Measurements from ENCODE around the gene PIGS. TPM values are rescaled to one million over a fixed set of nuclear protein-coding genes. Genes with fewer than 3 reads are reported as not detected.

PIGS gene
- total RNA-seq, 4 donors from 2014 or later: 7.2 to 48.3 (median 26.6) TPM

DNA sequence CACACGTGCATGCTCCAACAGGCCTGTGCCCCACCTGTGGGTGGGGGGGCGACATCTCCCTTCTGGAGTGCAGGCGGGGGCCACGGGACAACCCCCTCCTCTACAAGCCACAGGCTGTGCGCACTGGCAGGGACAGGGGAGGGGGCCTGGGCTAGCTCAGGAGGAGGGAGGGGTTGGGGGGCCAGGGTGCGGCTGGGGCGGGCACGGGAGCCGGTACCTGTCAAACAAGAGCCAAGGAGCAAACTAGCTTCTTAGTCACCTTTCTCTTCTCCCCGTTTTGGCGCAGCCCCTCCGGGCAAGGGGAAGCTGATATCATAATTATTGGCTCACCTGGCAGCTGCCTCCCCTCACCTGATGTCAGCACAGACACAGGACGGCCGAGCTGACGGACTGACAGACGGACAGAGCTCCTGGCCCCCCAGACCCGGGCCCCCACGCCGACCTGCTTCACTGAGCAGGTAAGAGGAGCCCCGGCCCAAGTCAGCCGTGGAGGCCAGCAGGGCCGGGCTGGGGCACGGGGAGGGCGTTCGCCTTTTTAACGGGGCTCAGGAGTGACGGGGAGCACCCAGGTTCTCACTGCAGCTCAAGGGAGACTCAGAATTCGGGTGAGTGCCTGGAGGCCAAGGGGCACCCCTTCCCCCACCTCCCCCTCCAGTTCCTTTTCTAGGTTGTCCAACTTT lies 65.2 kb downstream of the PIGS start, which contains the start of gene FOXN1:
Gene FOXN1, plus strand, starts transcription at position 363 of the 680 bp plus-strand sequence. CDS start 17,622 bp downstream, outside the sequence.
- Histone ChIP-seq H3K4me1 (no peaks in the 10 kb centered on the region), H3K36me3 (no peaks in the 10 kb centered on the region), H3K27ac (no peak within 1 kb of the TSS), H3K4me3 (no peak within 1 kb of the TSS), H3K27me3 (peaks cover 0 to 8% of the 10 kb centered on the region in 2 donors), H3K9me3 (no peaks in the 10 kb centered on the region)
- no peak for DNase-seq
- TF ChIP-seq CTCF (IDR thresholded peaks at IDR 0.05): no peak
- no peak for TF ChIP-seq POLR2A (IDR thresholded peaks at IDR 0.05)
- intact Hi-C loops (cut with DNase I; ENCODE audit: low total_unique reads): no loop called here

DNA sequence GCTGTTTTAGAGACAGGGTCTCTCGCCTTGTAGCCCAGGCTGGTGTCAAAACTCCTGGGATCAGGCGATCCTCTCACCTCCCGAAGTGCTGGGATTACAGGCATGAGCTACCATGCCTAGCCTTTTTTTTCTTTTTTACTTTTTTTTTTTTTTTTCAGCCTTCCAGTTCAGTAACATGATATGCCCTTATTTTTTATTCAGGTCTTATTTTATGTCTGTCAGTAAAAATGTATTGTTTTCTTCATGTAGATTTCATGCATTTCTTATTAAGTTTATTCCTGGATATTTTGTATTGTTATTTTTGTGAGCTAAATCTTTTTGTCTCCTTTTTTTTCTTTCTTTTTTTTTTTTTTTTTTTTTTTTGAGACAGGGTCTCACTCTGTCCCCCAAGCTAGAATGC lies 67.9 kb downstream of the PIGS start:
- H3K4me1 ChIP-seq: no peaks in the 10 kb centered on the region
- TF ChIP-seq CTCF (IDR thresholded peaks at IDR 0.05): no peak
- no peak overlapping the region for H3K27ac ChIP-seq
- H3K27me3 ChIP-seq: peaks cover 0 to 4% of the 10 kb centered on the region in 2 donors
- intact Hi-C loops (cut with DNase I; ENCODE audit: low total_unique reads): no loop called here
- no peak for DNase-seq
- no peak overlapping the region for H3K4me3 ChIP-seq
- H3K36me3 ChIP-seq: no peaks in the 10 kb centered on the region
- no peaks in the 10 kb centered on the region for H3K9me3 ChIP-seq

Other genes with a start within 250 kb of the PIGS start
- 100 to 1,000 TPM in 1 of 4 donors, 10 to 100 TPM in 3; 30.5 to 241 (median 59.1) TPM for gene IFT20, start 236.1 kb downstream of the PIGS start, total RNA-seq
- gene TNFAIP1, start 235.8 kb downstream of the PIGS start, total RNA-seq: 10 to 100 TPM; 18.2 to 67.1 (median 38.4) TPM
- gene POLDIP2, start 214.0 kb downstream of the PIGS start, total RNA-seq: 10 to 100 TPM; 37.7 to 53.0 (median 41.2) TPM
- not detected for gene SEBOX, start 206.3 kb downstream of the PIGS start, total RNA-seq
- gene VTN, start 201.2 kb downstream of the PIGS start, total RNA-seq: 1 to 10 TPM in 1 of 4 donors, under 1 TPM in 2, not detected in 1; 0.51 to 2.1 (median 0.69) TPM
- gene SARM1, start 199.8 kb downstream of the PIGS start, total RNA-seq: 10 to 100 TPM in 3 of 4 donors, 1 to 10 TPM in 1; 5.3 to 24.4 (median 17.2) TPM
- 10 to 100 TPM in 1 of 4 donors, 1 to 10 TPM in 3; 1.5 to 17.6 (median 4.7) TPM for gene SLC46A1, start 165.3 kb downstream of the PIGS start, total RNA-seq
- gene SLC13A2, start 97.9 kb downstream of the PIGS start, total RNA-seq: not detected
- gene FOXN1, start 65.2 kb downstream of the PIGS start, total RNA-seq: not detected
- 10 to 100 TPM in 3 of 4 donors, 1 to 10 TPM in 1; 4.1 to 28.5 (median 21.6) TPM for gene UNC119, start 18.9 kb downstream of the PIGS start, total RNA-seq
- 10 to 100 TPM in 2 of 4 donors, 1 to 10 TPM in 2; 4.1 to 17.8 (median 11.1) TPM for gene ALDOC, start 5.4 kb upstream of the PIGS start, total RNA-seq
- gene SPAG5, start 27.5 kb upstream of the PIGS start, total RNA-seq: 10 to 100 TPM in 1 of 4 donors, 1 to 10 TPM in 2, not detected in 1; 1.5 to 21.4 (median 7.0) TPM
- gene RSKR, start 42.7 kb upstream of the PIGS start, total RNA-seq: 10 to 100 TPM in 2 of 4 donors, 1 to 10 TPM in 1, not detected in 1; 5.9 to 19.6 (median 11.3) TPM
- 100 to 1,000 TPM in 1 of 4 donors, 10 to 100 TPM in 3; 35.0 to 126 (median 68.5) TPM for gene BLTP2, start 73.6 kb upstream of the PIGS start, total RNA-seq
- 10 to 100 TPM; 35.9 to 50.1 (median 43.3) TPM for gene SDF2, start 90.4 kb upstream of the PIGS start, total RNA-seq
- 10 to 100 TPM; 15.3 to 84.5 (median 47.5) TPM for gene SUPT6H, start 90.7 kb upstream of the PIGS start, total RNA-seq
- 1 to 10 TPM in 2 of 4 donors, not detected in 2; 2.6 to 3.6 TPM for gene PROCA1, start 140.4 kb upstream of the PIGS start, total RNA-seq
- gene RAB34, start 146.3 kb upstream of the PIGS start, total RNA-seq: 100 to 1,000 TPM; 113 to 411 (median 126) TPM
- 1,000 to 10,000 TPM in 2 of 4 donors, 100 to 1,000 TPM in 2; 244 to 1,659 (median 911) TPM for gene RPL23A, start 148.5 kb upstream of the PIGS start, total RNA-seq
- 1 to 10 TPM in 2 of 4 donors, not detected in 2; 1.3 to 1.4 TPM for gene TLCD1, start 154.7 kb upstream of the PIGS start, total RNA-seq
- gene NEK8, start 157.3 kb upstream of the PIGS start, total RNA-seq: 1 to 10 TPM in 3 of 4 donors, not detected in 1; 1.2 to 5.0 (median 1.3) TPM
- gene TRAF4, start 172.5 kb upstream of the PIGS start, total RNA-seq: 10 to 100 TPM in 2 of 4 donors, under 1 TPM in 2; under 0.01 to 22.4 (median 11.4) TPM